Measurements from ENCODE around the gene KLF11. TPM values are rescaled to one million over a fixed set of nuclear protein-coding genes. Genes with fewer than 3 reads are reported as not detected.

KLF11 gene
- polyA plus RNA-seq, 3 donors = 21.0 to 69.8 (median 25.3) TPM

GRCh38 chr2:10059016-10059351 is 15.6 kb downstream of the KLF11 start:
- peaks cover 9 to 18% of the 10 kb centered on the region in 2 donors for H3K36me3 ChIP-seq (replicated peaks in 1 of 2; ENCODE audit: control insufficient read depth in 1 of 2, insufficient read depth in 2 of 2, low read length in 2 of 2)
- H3K9me3 ChIP-seq (replicated peaks in 1 of 2; ENCODE audit: control insufficient read depth in 1 of 2, insufficient read depth in 1 of 2, low read length in 2 of 2) = no peaks in the 10 kb centered on the region
- Mint-ChIP-seq H3K4me1 (peaks cover 20% of the 10 kb centered on the region), H3K9me3 (no peaks in the 10 kb centered on the region), H3K36me3 (peaks cover 18 to 20% of the 10 kb centered on the region in 2 donors), H3K27me3 (ENCODE audit: low read depth in 3 of 3) (peaks cover 3 to 21% (median 6%) of the 10 kb centered on the region in 3 donors), H3K27ac (no peak overlapping the region), H3K4me3 (no peak overlapping the region)
- no peak overlapping the region for H3K4me3 ChIP-seq (replicated peaks in 1 of 3; ENCODE audit: low read depth in 2 of 3, low read length in 3 of 3)
- 92% methylated on average over 14 of the region's 17 CpGs for WGBS (ENCODE audit: insufficient coverage)
- no peak overlapping the region for H3K27ac ChIP-seq (ENCODE audit: low read depth in 1 of 2, low read length in 2 of 2)
- no peak for TF ChIP-seq CTCF (IDR thresholded peaks at IDR 0.05)
- peaks cover 20% of the 10 kb centered on the region for H4K20me1 ChIP-seq (ENCODE audit: insufficient read depth, low read length)
- no peaks in the 10 kb centered on the region for H3K79me2 ChIP-seq (ENCODE audit: insufficient read depth, low read length)
- H3K27me3 ChIP-seq (ENCODE audit: control insufficient read depth in 2 of 2, insufficient read depth in 2 of 2, low read length in 2 of 2) = no peaks in the 10 kb centered on the region
- no peak for DNase-seq
- no peak overlapping the region for H2AFZ ChIP-seq (ENCODE audit: insufficient read depth, low read depth, low read length, poor library complexity, severe bottlenecking)
- no peak overlapping the region for H3K9ac ChIP-seq (ENCODE audit: insufficient read depth, low read length, poor library complexity, severe bottlenecking)
- no peak overlapping the region for H3K4me2 ChIP-seq (replicated peaks; ENCODE audit: extremely low read depth, low read length, poor library complexity, severe bottlenecking)
- intact Hi-C loops (cut with micrococcal nuclease) = no loop called here
- peaks cover 9 to 11% of the 10 kb centered on the region in 2 donors for H3K4me1 ChIP-seq (ENCODE audit: control insufficient read depth in 1 of 2, insufficient read depth in 2 of 2, low read length in 2 of 2)

- Mint-ChIP-seq H3K4me1 (peaks cover 19% of the 10 kb centered on the region), H3K27ac (peak overlapping the region in 1 of 7 donors; percentile 53), H3K27me3 (ENCODE audit: low read depth in 3 of 3) (peaks cover 3 to 21% (median 6%) of the 10 kb centered on the region in 3 donors), H3K4me3 (no peak overlapping the region), H3K9me3 (no peaks in the 10 kb centered on the region), H3K36me3 (peaks cover 10 to 12% of the 10 kb centered on the region in 2 donors)
- H3K4me2 ChIP-seq (replicated peaks; ENCODE audit: extremely low read depth, low read length, poor library complexity, severe bottlenecking) = no peak overlapping the region
- no peak overlapping the region for H3K4me3 ChIP-seq (replicated peaks in 1 of 3; ENCODE audit: low read depth in 2 of 3, low read length in 3 of 3)
- peaks cover 9 to 11% of the 10 kb centered on the region in 2 donors for H3K4me1 ChIP-seq (ENCODE audit: control insufficient read depth in 1 of 2, insufficient read depth in 2 of 2, low read length in 2 of 2)
- no peak for DNase-seq
- H2AFZ ChIP-seq (ENCODE audit: insufficient read depth, low read depth, low read length, poor library complexity, severe bottlenecking) = no peak overlapping the region
- H3K9me3 ChIP-seq (replicated peaks in 1 of 2; ENCODE audit: control insufficient read depth in 1 of 2, insufficient read depth in 1 of 2, low read length in 2 of 2) = no peaks in the 10 kb centered on the region
- 93% methylated on average over 18 of the region's 20 CpGs for WGBS (ENCODE audit: insufficient coverage)
- no peak for TF ChIP-seq CTCF (IDR thresholded peaks at IDR 0.05)
- intact Hi-C loops (cut with micrococcal nuclease) = no loop called here
- H3K36me3 ChIP-seq (replicated peaks in 1 of 2; ENCODE audit: control insufficient read depth in 1 of 2, insufficient read depth in 2 of 2, low read length in 2 of 2) = peaks cover under 1 to 10% of the 10 kb centered on the region in 2 donors
- no peak overlapping the region for H3K27ac ChIP-seq (ENCODE audit: low read depth in 1 of 2, low read length in 2 of 2)
- no peak overlapping the region for H3K9ac ChIP-seq (ENCODE audit: insufficient read depth, low read length, poor library complexity, severe bottlenecking)
- peaks cover 12% of the 10 kb centered on the region for H4K20me1 ChIP-seq (ENCODE audit: insufficient read depth, low read length)
- no peaks in the 10 kb centered on the region for H3K27me3 ChIP-seq (ENCODE audit: control insufficient read depth in 2 of 2, insufficient read depth in 2 of 2, low read length in 2 of 2)
- H3K79me2 ChIP-seq (ENCODE audit: insufficient read depth, low read length) = no peaks in the 10 kb centered on the region
Measured at GRCh38 chr2:10059552-10060335, 16.4 kb downstream of the KLF11 start.
